ENCODE data around the gene ATN1. TPM values are rescaled to one million over a fixed set of nuclear protein-coding genes. Genes with fewer than 3 reads are reported as not detected.

ATN1 gene
- total RNA-seq, 1 donor from 2014 or later = 205 TPM

DNA sequence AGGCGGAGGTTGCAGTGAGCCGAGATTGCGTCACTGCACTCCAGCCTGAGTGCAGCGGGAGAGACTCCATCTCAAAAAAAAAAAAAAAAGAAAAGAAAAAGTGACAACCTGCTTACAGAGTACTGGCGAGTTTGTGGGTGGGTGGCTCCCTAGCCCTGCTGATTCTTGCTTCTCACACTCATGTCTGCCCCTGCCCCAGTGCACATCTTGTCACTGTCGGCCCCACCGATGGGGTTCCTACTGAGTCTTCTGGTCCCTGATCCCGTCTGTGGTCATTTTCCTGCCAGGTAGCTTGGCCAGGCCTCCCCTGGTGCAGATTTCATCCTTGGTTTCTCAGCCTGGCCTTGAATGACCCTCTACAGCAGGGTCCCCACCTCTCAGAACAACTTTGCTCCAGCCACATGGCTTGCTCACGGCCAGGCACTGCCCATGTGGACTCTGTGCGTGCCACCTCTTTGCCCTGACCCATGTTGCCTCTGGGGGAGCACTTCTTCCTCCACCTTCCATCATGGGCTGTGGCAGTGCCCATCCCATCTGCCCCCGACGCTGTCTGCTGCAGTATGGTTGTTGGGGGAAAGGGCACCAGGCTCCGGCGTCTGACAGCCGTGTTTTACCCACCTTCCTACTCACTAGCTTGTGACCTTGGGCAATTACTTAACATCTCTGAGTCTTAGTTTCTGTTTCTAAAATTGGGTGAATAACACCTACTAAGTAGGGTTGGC, 21.3 kb downstream of the ATN1 start:
- no peaks in the 10 kb centered on the region for H3K27me3 Mint-ChIP-seq (ENCODE audit: low read depth)
- no peak overlapping the region for H3K4me3 Mint-ChIP-seq
- no peaks in the 10 kb centered on the region for H3K36me3 Mint-ChIP-seq
- DNase-seq (ENCODE audit: low spot score in 2 of 2, unreplicated experiment in 2 of 2) = no peak
- TF ChIP-seq, protein P1, sequence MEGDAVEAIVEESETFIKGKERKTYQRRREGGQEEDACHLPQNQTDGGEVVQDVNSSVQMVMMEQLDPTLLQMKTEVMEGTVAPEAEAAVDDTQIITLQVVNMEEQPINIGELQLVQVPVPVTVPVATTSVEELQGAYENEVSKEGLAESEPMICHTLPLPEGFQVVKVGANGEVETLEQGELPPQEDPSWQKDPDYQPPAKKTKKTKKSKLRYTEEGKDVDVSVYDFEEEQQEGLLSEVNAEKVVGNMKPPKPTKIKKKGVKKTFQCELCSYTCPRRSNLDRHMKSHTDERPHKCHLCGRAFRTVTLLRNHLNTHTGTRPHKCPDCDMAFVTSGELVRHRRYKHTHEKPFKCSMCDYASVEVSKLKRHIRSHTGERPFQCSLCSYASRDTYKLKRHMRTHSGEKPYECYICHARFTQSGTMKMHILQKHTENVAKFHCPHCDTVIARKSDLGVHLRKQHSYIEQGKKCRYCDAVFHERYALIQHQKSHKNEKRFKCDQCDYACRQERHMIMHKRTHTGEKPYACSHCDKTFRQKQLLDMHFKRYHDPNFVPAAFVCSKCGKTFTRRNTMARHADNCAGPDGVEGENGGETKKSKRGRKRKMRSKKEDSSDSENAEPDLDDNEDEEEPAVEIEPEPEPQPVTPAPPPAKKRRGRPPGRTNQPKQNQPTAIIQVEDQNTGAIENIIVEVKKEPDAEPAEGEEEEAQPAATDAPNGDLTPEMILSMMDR (IDR thresholded peaks at IDR 0.05; ENCODE audit: unreplicated experiment) = no peak
- H3K27ac Mint-ChIP-seq = no peak overlapping the region
- H3K4me1 Mint-ChIP-seq = peaks cover 27% of the 10 kb centered on the region
- H3K9me3 Mint-ChIP-seq = no peaks in the 10 kb centered on the region

DNA sequence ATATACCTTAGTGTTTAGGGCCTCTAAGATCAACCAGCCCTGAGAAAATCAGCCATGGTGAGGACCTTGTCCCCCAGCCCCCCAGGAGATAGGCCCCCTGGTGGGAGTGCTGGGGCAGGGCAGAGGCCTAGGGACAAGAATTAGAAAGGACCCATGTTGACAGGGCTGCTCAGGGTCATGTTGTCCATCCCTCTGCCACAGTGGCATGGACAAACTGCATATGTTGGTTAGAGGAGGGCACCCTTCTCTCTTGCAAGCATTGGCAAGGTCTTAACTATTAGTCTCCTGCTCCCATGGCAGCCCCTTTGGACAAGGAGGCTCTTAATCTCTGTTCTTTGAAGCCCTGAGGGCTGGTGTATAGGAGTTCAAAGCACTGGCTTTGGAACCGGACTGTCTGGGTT, 22.6 kb downstream of the ATN1 start:
- H3K9me3 Mint-ChIP-seq = no peaks in the 10 kb centered on the region
- peaks cover 17% of the 10 kb centered on the region for H3K4me1 Mint-ChIP-seq
- TF ChIP-seq, protein P1 (IDR thresholded peaks at IDR 0.05; ENCODE audit: unreplicated experiment) = no peak
- H3K4me3 Mint-ChIP-seq = no peak overlapping the region
- no peaks in the 10 kb centered on the region for H3K36me3 Mint-ChIP-seq
- H3K27ac Mint-ChIP-seq = no peak overlapping the region
- DNase-seq (ENCODE audit: low spot score in 2 of 2, unreplicated experiment in 2 of 2) = no peak
- H3K27me3 Mint-ChIP-seq (ENCODE audit: low read depth) = no peaks in the 10 kb centered on the region

DNA sequence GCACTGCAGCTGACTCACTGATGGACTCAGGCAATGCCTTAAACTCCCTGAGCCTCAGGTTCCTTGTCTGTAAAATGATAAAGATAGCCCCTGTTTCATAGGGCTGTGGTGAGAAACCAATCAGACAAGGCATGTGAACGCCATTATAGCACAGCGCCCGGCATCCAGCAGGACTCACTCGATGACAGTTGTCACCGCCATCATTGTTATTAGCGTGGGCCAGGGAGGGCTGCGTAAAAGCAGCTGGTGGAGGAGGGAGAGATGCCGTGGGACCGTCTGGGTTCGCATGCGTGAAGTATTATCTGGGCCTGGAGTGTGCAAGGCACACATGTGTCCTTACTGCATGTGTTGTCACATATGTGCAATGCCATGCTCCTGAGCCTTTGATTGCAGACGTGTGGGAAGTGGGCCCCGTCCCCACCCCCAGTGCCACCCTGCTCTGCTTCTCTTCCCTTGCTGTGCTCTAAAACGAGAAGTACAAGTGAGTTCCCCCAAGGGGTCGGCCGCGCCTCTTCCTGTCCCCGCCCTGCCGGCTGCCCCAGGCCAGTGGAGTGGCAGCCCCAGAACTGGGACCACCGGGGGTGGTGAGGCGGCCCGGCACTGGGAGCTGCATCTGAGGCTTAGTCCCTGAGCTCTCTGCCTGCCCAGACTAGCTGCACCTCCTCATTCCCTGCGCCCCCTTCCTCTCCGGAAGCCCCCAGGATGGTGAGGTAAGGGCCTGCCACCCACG, 23.2 kb downstream of the ATN1 start, which contains the start of gene PTPN6:
Gene PTPN6, plus strand, starts transcription at position 546 of the 730 bp plus-strand sequence. Its CDS starts 157 bp downstream, at position 703.
- Mint-ChIP-seq H3K27me3 (ENCODE audit: low read depth) (no peaks in the 10 kb centered on the region), H3K4me1 (peaks cover 11% of the 10 kb centered on the region), H3K27ac (no peak within 1 kb of the TSS), H3K4me3 (no peak within 1 kb of the TSS), H3K9me3 (no peaks in the 10 kb centered on the region), H3K36me3 (no peaks in the 10 kb centered on the region)
- no peak for DNase-seq (ENCODE audit: low spot score in 2 of 2, unreplicated experiment in 2 of 2)
- TF ChIP-seq, protein P1 (IDR thresholded peaks at IDR 0.05; ENCODE audit: unreplicated experiment) = no peak

DNA sequence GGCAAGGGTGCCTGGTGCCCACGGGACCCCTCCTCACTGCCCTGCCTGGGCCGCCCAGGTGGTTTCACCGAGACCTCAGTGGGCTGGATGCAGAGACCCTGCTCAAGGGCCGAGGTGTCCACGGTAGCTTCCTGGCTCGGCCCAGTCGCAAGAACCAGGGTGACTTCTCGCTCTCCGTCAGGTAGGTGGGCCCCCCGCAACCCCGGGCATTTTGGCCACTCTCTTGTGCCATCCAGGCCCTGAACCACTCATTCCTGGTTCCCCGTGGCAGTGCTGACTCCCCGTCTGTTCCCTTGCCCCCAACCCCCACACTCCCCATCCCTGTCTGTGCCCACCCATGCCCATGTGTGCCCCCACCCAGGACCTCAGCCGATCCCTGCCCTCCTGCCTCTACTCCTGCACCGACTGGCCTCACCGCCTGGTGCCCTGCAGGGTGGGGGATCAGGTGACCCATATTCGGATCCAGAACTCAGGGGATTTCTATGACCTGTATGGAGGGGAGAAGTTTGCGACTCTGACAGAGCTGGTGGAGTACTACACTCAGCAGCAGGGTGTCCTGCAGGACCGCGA, 23.9 kb downstream of the ATN1 start:
- Mint-ChIP-seq H3K4me3 (no peak overlapping the region), H3K27ac (no peak overlapping the region), H3K4me1 (peaks cover 5% of the 10 kb centered on the region), H3K36me3 (no peaks in the 10 kb centered on the region), H3K9me3 (no peaks in the 10 kb centered on the region), H3K27me3 (ENCODE audit: low read depth) (no peaks in the 10 kb centered on the region)
- TF ChIP-seq, protein P1 (IDR thresholded peaks at IDR 0.05; ENCODE audit: unreplicated experiment) = no peak
- no peak for DNase-seq (ENCODE audit: low spot score in 2 of 2, unreplicated experiment in 2 of 2)

DNA sequence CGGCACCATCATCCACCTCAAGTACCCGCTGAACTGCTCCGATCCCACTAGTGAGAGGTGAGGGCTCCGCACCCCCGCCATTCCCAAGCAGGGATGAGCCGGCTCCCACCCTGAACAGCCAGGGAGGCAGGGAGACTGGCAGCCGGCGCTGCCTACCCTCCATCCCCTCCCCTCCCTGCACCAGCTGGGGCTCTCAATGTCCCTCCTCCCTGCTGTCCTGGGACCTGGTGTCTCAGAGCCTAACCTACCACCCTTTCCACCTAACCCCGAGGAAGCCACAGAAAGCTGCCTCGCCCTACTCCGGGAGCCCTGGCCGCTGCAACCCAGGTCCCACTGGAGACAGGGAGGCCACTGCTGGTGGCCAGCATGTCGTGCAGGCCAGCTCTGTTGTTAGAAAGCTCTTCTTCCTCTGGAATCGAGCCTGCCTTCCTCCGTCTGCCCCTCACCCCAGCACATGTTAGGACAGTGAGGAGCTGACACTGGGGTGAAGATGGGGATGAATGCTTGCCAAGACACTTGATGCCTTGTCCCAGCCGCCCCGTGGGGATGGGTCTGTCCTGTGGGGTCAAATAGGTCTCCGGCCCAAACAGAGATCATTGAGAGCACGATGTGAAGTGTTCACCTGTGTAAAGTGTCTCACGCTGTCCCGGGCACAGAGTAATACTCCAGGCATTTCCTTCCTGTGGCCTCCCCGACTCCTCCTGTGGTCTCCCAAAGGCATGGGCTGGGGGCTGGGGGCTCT, 24.5 kb downstream of the ATN1 start:
- H3K9me3 Mint-ChIP-seq = no peaks in the 10 kb centered on the region
- no peaks in the 10 kb centered on the region for H3K4me1 Mint-ChIP-seq
- H3K27ac Mint-ChIP-seq = no peak overlapping the region
- no peaks in the 10 kb centered on the region for H3K36me3 Mint-ChIP-seq
- no peak overlapping the region for H3K4me3 Mint-ChIP-seq
- DNase-seq (ENCODE audit: low spot score in 2 of 2, unreplicated experiment in 2 of 2) = no peak
- H3K27me3 Mint-ChIP-seq (ENCODE audit: low read depth) = no peaks in the 10 kb centered on the region
- TF ChIP-seq, protein P1 (IDR thresholded peaks at IDR 0.05; ENCODE audit: unreplicated experiment) = no peak
